Measurements from ENCODE around the gene DBP. TPM values are rescaled to one million over a fixed set of nuclear protein-coding genes. Genes with fewer than 3 reads are reported as not detected.

The DBP gene
- total and polyA plus RNA-seq, 2 of the 13 experiments (the other 11 are each of a cell fraction or from before 2014, with no cell fraction given) = 1.7 to 5.8 TPM

DNA sequence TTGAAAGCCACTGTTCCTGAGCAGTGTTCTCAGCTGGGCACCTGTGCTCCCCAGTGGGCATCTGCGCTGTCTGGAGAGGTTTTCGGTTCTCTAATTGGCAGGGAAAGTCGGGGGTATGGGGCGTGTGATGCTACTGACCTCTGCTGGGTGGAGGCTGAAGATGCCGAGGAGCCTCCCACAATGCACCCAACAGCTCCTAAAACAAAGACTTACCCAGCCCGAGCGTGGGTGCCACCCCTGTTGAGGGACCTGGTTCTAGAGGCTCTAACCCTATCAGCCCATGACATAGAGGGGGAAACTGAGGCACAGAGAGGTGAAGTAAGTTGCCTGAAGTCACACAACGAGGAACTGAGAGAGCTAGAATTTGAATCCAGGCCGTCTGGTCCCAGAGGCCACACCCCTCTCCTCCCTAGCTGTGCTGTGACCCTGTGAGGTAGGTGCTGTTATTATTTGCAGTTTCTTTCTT, 28.3 kb downstream of the DBP start (continued):
- TF ChIP-seq AFF4 (CRISPR knock-in tag; IDR thresholded peaks at IDR 0.05) = no peak
- TF ChIP-seq FOSL2 (CRISPR knock-in tag; IDR thresholded peaks at IDR 0.05) = 0 out of 2 replicates have a peak, but pooled peaks have one; percentile 15
- TF ChIP-seq BRCA1 (CRISPR knock-in tag; IDR thresholded peaks at IDR 0.05) = no peak
- TF ChIP-seq, protein P1, sequence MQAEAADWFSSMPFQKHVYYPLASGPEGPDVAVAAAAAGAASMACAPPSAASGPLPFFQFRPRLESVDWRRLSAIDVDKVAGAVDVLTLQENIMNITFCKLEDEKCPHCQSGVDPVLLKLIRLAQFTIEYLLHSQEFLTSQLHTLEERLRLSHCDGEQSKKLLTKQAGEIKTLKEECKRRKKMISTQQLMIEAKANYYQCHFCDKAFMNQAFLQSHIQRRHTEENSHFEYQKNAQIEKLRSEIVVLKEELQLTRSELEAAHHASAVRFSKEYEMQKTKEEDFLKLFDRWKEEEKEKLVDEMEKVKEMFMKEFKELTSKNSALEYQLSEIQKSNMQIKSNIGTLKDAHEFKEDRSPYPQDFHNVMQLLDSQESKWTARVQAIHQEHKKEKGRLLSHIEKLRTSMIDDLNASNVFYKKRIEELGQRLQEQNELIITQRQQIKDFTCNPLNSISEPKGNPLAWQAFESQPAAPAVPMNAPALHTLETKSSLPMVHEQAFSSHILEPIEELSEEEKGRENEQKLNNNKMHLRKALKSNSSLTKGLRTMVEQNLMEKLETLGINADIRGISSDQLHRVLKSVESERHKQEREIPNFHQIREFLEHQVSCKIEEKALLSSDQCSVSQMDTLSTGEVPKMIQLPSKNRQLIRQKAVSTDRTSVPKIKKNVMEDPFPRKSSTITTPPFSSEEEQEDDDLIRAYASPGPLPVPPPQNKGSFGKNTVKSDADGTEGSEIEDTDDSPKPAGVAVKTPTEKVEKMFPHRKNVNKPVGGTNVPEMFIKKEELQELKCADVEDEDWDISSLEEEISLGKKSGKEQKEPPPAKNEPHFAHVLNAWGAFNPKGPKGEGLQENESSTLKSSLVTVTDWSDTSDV (CRISPR knock-in tag; IDR thresholded peaks at IDR 0.05) = no peak
- TF ChIP-seq SMC3 (IDR thresholded peaks at IDR 0.05; ENCODE audit: low read length) = peak; percentile 49
- no peak for TF ChIP-seq ZNF224 (CRISPR knock-in tag; IDR thresholded peaks at IDR 0.05)
- TF ChIP-seq ZNF407 (CRISPR knock-in tag; IDR thresholded peaks at IDR 0.05; ENCODE audit: not compliant biosample characterization) = no peak
- no peak for TF ChIP-seq RAD51 (IDR thresholded peaks at IDR 0.05; ENCODE audit: borderline replicate concordance)
- no peak for TF ChIP-seq RNF219 (CRISPR knock-in tag; IDR thresholded peaks at IDR 0.05)
- TF ChIP-seq SAP130 (CRISPR knock-in tag; IDR thresholded peaks at IDR 0.05; ENCODE audit: low read depth) = peak; percentile 38; the same call in 1 of the 2 replicates
- no peak for TF ChIP-seq FLYWCH1 (CRISPR knock-in tag; IDR thresholded peaks at IDR 0.05)
- TF ChIP-seq ZNF747 (CRISPR knock-in tag; IDR thresholded peaks at IDR 0.05; ENCODE audit: borderline replicate concordance) = peak; percentile 29; the same call in 1 of the 2 replicates
- TF ChIP-seq ZNF143 (CRISPR knock-in tag; IDR thresholded peaks at IDR 0.05) = peak; percentile 49; the same call in 1 of the 2 replicates

Measured in HepG2 (cell line).